ENCODE results near the gene ENO3.

The ENO3 gene

DNA sequence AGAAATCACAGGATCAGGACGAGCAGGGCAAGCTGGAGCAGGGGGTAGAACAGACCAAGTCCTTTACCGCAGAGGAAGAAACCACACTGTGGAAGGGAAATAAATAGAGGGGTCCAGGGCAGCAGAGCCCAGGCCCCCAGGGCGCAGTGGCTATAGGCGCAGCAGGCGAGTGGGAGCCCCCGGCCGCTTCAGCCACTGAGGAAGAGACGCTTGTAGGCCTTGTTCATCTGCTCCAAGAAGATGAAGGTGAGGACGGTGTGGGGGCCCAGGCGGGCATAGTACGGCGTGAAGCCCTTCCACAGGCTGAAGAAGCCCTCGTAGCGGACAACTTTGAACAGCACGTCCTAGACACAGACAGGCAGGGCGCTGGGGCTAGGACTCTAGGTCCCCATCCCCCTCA, 13.4 kb upstream of the ENO3 start:
- DNase-seq (ENCODE audit: low read depth) = no peak

DNA sequence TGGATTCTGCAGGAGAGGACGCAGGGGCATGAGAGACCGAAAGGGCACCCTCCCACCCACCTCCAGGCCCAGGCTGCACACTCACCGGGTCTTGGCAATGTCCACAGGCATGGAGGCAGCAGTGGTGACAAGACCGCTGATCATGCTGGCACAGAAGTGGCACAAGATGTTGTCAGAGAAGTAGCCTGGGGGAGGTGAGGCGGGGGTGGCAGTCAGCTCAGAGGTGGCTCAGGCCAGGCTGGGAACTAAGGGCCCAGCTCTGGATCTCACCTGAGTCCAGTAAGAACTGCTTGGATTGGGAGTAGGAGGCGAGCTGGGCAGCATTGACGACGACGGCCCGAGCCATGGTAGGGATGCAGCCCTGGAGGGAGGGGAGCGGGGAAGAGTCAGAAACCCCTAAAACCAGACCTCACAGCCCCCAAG, 12.8 kb upstream of the ENO3 start:
- DNase-seq (ENCODE audit: low read depth) = no peak

DNA sequence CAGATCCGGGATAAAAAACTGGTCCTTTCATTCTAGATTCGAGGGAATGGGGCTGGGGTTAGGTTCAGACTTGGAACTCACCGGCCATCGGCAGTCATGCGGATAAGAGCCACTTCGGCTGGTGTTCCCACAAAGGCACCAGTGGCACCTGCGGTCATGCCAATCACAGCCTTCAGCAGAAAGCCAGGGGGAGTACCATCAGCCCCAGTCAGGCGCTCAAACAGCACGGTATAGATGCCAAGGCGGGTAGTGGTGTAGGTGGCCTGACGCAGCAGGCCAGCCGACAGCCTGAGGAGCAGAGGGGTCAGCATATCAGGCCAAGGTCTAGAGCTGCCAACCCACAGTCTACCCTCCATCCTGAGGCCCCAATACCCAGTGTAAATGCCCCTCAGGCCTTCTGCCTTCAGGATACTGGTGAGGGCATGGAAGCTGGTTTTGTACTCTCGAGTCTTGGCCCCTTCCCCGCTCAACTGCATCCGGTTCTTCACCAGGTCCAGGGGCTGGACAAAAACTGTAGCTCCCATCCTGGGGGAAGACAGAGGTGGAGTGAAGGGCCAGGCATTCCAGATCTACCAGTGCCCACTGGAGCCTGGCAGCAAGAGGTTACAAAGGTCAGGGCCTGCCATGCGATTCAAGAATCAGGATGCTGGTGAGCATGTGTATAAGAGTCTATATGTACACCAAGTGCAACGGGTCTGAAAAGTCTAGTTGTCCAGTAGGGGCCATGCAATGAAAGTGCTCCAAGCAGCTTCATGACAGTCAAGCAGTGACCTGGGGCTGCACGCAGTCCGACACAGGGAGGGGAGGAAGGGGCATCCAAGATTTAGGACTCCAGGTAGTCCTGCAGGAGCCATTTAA, 12.0 kb upstream of the ENO3 start:
- no peak for DNase-seq (ENCODE audit: low read depth)

DNA sequence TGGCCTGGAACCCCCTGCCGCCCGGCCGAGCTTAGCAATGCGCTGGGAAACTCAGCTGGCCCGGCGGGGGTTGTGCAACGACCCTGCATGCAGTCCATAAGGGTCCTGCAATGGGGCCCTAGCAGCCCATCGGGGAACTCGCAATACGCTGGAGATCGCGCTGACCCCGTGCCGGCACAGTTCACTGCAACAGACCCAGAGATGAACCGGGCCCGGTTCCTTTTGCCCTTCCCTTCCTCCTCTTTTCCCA, 11.4 kb upstream of the ENO3 start:
- DNase-seq (ENCODE audit: low read depth) = no peak

DNA sequence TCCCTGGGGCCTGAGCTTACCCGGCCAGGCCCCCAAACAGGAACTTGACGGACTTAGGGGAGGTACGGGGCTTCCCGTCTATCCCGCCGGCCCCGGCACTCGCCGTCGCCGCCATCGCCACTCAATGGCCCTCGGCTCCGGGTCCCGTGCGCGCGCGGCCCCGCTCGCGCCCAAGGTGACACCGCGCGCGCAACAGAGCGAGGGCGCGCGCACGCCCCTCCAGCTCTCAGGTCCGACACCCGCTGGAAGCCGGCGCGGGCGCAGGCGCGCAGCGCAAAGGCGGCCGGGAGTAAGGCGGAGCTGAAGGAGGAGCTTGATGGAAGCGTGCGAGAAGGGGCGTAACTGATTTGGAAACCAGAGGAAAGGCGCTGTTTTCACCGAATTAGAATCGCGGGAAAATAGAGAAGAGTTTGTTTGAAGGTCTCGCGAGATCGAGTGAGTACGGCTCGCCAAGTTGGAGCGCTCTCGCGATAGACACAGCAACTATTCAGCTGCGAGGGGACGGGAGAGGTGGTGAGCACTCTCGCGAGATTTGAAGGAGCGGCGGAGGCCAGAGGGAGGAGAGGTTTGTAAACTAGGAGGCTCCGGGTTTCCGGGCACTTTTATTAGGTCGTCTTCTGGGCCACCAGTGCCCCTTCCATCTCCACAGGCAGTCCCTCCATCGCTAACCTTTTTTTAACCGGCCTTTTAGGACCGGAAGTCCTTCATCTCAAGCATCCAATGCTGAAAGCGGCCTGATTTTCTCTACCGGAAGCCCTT, 10.9 kb upstream of the ENO3 start, which contains the start of the genes RNF167 and SLC25A11:
TSS of gene RNF167 (plus strand) at position 473 of the 759 bp plus-strand sequence. CDS start 642 bp downstream, outside the sequence.
TSS of gene SLC25A11 (minus strand) at position 251 of the 759 bp plus-strand sequence. CDS start at position 115, 136 bp downstream.
- peak; percentile 91 for DNase-seq (ENCODE audit: low read depth)

DNA sequence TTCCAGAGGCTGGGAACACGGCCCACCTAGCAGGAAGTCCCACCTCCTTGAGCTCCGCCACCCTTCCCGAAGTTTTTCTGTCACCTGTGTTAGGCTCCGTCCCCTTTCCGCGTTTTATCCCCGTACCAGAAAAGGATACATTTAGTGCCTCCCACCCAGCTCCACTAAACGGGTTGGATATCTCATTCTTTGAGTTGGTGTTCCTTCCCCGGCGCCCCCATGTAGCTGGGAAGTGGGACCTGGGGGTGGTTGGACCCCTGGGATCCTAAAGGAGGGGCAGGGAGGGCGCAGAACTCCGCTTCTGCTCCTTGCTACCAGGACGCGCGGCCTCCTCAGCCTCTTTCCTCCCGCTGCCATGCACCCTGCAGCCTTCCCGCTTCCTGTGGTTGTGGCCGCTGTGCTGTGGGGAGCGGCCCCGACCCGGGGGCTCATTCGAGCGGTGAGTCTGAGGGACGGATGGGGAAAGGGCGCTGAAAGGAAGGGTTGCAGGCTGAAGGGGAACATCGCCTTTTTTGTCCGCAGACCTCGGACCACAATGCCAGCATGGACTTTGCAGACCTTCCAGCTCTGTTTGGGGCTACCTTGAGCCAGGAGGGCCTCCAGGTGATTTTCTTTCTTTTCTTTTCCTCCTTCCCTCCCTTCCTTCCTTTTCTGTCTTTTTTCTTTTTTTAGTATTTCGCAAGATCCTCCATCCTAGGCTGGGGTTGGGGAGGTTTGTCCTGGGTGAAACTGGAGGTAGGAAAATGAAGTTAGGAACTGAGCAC, 10.2 kb upstream of the ENO3 start:
- no peak for DNase-seq (ENCODE audit: low read depth)

DNA sequence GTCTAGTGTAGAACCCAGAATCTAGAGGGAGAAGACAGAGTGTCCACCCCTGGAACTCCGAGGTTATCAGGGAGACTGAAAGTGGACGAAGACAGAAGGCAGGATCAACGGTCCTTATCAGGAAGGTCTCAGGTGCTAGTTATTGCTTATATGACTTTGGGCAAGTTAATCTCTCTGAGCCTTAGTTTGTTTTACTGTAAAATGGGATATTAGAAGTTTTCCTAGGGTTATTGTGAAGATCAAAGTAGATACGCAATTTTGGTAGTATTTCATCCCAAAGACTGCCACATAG, 9.7 kb upstream of the ENO3 start:
- no peak for DNase-seq (ENCODE audit: low read depth)

DNA sequence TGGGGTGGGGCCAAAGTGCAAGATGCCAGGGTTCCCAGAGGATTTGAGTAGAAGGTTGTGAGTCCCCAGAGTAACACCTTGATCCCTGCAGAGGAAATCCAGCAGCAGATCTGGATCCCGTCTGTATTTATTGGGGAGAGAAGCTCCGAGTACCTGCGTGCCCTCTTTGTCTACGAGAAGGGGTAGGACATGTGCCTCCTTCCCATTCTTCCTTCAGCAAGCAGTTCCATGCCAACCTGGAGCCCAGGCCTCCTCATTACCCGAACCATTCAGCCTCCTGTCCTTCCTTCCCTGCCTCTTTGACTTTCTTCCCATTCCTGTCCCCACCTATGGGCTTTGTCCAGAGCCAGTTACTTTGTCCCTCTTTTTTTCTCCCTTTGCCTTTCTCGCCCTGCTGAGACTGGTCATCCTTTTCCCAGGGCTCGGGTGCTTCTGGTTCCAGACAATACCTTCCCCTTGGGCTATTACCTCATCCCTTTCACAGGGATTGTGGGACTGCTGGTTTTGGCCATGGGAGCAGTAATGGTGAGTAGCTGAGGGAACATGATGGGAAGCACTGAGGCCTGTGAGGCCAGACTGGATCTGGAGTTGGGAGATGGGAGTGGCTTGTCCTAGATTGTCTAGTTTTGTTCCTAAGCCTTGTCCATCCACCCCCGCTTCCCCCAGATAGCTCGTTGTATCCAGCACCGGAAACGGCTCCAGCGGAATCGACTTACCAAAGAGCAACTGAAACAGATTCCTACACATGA, 8.0 kb upstream of the ENO3 start:
- no peak for DNase-seq (ENCODE audit: low read depth)

DNA sequence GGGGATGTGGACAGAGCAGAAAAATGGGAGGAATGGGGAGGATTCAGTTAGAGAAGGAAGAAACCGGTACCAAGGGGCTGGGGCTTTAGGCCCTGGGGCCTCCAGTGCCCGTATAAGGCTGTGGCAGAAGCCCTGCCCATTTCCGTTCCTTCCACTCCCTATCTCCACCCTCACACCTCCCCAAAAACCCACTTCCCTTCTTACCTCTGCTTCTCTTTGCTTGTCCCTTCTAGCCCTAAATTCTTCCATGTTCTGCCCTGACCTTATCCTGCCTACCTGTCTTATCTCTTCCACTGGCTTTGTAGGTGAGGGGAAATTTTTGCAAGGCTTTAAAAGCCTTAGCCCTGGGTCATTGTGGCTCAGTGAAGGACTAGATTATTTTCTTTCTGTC, 6.8 kb upstream of the ENO3 start:
- DNase-seq (ENCODE audit: low read depth) = no peak

DNA sequence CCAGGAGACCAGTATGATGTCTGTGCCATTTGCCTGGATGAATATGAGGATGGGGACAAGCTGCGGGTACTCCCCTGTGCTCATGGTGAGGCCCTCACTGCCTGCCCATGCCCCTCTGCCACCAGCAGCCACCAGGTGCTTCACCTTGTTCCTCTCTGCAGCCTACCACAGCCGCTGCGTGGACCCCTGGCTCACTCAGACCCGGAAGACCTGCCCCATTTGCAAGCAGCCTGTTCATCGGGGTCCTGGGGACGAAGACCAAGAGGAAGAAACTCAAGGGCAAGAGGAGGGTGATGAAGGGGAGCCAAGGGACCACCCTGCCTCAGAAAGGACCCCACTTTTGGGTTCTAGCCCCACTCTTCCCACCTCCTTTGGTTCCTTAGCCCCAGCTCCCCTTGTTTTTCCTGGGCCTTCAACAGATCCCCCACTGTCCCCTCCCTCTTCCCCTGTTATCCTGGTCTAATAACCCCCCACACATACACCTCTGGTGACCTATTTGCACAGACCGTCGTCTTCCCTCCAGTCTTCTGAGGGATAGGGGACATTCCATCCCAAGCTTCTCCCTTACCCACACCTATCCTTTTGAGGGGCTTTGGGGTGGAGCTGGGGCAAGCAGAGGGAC, 6.3 kb upstream of the ENO3 start:
- no peak for DNase-seq (ENCODE audit: low read depth)

DNA sequence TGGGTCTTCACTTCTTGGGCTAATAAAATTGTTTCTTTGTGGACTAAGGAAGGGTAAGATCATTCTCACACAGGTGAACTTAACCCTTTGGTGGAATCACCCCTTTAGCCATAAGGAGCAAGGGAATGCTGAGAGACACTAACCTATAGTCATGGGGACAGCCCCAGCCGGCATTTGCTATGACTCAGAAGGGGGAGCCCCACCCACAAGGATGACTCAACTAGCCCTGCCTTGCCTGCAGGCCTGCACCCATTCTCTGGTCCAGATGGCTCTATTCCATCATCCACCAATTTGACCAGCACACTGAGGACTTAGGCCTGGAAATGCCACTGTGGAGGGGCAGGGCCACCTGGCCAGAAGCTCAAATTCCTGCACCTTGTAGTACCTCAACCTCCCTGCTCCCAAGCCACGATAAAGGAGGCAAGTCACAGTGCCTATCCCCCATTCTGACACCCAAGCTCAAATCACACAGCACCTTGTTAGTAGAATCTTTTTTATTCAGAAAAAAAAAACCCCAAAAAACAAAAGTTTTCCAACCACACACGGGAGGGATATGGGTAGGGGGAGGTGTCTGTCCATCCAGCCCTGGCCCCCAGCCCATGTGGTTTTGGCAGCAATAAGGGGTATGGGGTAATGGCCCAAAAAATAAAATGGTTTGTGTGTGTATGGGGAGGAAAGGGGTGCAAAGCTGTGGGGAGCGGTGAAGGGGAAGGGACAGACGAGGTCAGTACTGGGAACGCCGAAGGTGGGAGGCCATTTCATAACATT, 5.6 kb upstream of the ENO3 start:
- peak; percentile 76 for DNase-seq (ENCODE audit: low read depth)

DNA sequence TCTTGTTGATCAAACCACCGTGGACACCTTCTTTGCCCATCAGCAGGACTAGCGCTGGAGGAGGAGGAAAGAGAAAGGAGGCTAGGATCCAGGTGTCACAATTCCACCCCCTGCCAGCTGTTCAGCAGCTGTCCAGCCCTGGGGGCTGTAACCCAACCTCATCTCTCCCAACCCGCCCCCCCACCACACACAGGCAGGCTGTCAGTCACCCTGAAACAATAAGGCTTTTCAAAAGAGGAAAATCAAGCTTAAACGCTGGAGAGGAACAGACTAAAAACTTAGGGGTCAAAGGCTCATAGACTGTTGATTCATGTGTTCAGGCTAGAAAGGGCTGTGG, 5.0 kb upstream of the ENO3 start:
- no peak for DNase-seq (ENCODE audit: low read depth)

DNA sequence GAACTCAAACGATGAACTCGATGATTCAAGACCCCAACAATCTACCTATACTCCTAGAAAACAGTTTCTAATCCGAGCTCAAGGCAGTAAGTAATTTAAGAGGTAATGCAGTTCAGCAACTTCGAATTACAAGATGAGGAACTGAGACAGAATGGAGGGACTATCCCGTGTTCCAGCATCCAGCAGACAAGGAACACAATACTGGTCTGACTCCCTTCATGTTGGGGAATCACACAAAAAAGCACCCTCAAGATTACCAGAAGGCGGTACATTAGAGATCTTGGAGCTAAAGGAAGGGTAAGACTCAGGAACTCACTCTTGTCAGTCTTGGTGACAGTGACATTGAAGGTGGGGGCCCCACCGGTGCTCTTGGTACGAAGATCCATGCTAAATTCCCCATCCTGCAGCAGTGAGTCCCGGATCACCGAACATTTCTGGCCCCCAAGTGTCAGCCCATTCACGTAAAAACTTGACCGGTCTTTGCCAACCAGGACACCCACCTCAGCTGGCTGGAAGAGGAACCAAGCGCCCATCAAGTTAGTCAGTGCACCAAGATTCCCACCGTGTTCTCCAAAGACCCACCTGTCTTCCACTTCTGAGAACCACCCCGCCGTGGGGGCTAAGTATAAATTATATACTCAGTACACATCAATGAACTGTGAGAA, 4.5 kb upstream of the ENO3 start:
- no peak for DNase-seq (ENCODE audit: low read depth)

DNA sequence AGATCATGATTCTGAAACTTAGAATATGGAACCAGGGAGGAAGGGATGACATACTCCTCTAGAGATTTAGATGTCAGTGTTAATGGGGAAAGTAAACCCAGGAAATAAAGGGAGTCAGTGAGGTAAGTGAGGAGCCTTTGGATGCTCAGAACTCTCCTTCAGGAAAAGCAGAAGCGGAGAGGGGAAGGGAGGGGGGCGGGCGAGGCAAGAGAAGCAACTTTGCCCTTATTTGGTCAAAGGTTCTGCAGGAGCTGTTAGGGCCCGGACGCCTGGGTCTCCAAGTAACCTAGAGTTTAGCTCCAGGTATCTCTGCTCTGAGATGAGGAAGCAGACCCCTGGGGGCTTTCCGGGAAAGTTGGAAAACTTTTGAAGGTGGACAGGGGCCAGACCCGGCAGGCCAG, 3.9 kb upstream of the ENO3 start:
- no peak for DNase-seq (ENCODE audit: low read depth)

DNA sequence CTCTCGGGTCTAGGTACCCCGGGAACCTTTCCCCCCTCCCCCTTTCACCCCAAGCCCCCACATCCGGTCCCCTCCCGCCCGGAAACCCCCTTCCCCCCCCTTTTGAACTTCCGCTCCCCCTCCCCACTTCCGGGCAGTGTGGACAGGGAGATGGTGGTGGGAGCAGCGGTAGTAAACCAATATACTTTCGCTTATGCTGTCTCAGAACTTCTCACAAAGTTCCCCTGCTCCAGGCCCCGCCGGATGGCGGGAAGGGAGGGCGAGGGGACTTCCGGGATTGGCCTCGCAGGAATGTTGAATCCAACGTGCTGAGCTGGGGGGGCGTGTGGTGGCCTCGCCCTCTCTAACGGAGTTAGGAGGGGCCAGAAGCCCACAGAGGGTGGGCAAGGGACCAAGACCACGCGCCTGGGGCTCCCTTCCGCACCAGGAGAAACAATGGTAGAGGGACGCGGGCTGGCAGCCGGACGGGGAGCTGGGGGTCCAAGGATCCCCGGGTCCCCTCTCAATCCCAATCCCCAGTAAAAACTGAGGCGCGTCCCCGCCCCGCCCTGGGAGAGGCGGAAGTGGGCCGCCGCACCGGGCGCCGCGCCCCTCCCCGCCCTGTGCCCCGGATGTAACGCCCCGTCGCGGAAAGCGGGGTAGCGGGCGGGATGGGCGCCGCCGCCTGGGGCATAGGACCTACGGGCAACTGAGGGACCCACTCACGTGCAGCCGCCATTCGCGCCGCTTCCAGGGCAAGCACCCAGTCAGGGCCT, 3.3 kb upstream of the ENO3 start:
- DNase-seq (ENCODE audit: low read depth) = no peak

DNA sequence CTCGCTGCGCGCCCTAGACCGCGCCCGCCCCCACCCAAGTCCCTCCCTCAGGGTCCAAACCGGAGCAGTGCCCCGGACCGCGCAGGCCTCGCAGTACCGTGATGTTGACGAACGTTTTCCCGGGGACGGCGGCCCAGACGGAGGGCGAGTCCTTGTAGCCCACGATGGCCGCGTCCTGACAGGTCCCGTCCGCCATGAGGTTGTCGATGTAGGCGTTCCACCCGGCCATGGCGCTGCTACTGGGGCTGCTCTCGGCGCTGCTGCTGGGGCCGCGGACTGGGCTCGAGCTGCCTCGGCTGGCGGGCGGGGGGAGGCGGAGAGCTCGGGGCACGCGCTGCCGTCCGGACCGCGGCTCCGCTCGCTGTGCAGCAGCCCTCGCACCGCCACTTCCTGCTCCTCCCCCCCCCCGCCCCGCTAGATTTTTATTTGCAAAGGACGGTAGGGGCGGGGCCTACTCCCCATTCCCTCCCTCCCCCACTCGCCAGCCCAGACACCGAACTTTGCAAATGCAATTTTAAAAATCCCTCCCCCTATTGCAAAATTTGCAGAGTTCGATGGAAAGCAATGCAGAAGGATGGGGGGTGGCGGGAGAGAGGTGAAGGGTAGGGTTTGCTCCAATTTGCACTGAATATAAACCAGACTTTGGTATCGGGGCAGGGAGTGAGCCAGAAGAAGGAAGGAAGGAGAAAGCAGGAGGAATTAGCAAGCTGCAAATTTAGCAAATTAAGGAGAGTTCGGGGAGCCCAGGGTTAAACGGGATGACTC, 2.6 kb upstream of the ENO3 start, which contains the start of gene PFN1:
TSS of gene PFN1 (minus strand) at position 365 of the 765 bp plus-strand sequence. CDS start at position 229, 136 bp downstream.
- peak; percentile 87 for DNase-seq (ENCODE audit: low read depth)

DNA sequence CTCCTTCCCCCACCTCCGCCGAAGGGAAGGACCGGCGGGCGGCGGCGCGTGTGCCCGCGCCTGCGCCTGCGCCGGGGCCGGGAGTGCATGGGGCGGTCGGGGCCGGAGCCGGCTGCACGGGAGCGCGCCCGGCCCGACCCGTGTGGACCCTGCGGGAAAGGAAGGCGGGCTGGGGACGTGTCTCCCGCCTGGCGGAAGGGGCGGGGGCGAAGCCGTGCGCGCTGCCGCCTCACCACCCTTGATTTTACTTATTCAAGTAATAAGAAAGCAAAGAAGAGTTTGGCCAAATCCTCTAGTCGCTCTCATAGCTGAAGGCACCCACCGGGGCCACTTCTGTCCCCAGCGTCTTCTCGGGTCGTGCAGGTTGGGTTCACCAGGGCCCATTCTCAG, 2.0 kb upstream of the ENO3 start:
- DNase-seq (ENCODE audit: low read depth) = peak; percentile 66

DNA sequence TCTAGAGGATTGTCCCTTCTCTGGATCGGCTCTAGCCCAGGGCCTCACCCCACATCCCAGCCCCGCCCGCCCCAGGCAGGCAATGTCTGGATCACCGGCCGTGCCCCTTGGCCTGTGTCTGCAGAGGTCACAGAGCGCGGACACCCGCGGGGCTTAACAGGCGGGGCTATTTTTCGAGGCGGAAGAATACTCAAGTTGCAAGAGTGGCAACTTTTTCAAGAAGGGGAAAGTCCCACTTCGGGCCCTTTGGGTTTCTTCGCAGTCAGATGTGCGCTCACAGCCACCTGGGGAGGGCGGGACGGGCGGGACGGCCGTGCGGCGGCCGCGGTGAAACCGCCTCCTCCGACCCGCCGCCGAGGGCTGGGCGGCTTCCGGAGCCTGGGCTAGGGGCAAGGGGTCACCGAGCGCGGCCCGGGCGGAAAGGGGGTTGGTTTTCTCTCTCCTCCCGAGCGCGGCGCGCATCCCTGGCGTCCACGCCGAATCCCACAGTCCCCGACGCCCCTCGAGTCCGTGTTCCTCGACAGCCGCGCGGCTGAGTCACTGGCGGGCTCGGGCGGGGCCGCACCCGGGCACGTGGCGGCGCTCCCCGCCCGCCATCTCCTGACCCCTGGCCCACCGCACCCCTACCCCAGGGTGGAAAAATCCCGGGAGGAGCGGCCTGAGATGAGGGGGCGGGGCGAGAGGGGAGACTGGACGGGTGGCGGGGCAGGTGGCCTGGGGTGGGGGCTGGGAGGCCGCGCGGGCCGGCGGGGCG, 1.4 kb upstream of the ENO3 start:
- peak; percentile 62 for DNase-seq (ENCODE audit: low read depth)

All from stimulated activated CD8-positive, alpha-beta memory T cell treated with anti-CD3 and anti-CD28 coated beads, Interleukin-4, amount 100 ng/mL, for 24 hours (primary cell).